AG04450 (cell line): ENCODE data around the gene ECEL1. TPM values are rescaled to one million over a fixed set of nuclear protein-coding genes. Genes with fewer than 3 reads are reported as not detected.
"Not testable (repeated sequence)": the region's sequence is repeated elsewhere in the genome, so short reads cannot be mapped to it uniquely, and the experiment has no call there.

Experiments
- CTCF ChIA-PET: fragments of 300-600, 350-600 bp; formaldehyde crosslinking; extraction: SDS; loops from one replicate; lab custom pipeline; 2022; ENCODE audit warnings: antibody characterized with exemption, inconsistent platforms; lab: Charles Lee
- POLR2A ChIA-PET: fragments of 350-600 bp; formaldehyde crosslinking; extraction: SDS; loops from one replicate; lab custom pipeline; 2021; ENCODE audit warnings: antibody characterized with exemption, inconsistent platforms; lab: Yijun Ruan, JAX
- DNase-seq: peaks from one replicate; pipeline ENCODE4 v3.0.0-alpha.2; 2011; ENCODE audit warnings: low read depth, low spot score
- H3K27ac ChIP-seq: one replicate; pipeline ENCODE4 v1.5.1; 2012; ENCODE audit warnings: low read depth, low read length, control low read depth
- H3K27me3 ChIP-seq: one replicate; pipeline ENCODE4 v1.6.0; 2012; ENCODE audit warnings: low read length; ENCODE audit not compliant: control insufficient read depth, insufficient read depth
- H3K4me3 ChIP-seq: 2 replicates; pipeline ENCODE4 v1.5.1; 2011; ENCODE audit warnings: mild to moderate bottlenecking, low read depth, low read length, control low read depth
- H3K9me3 ChIP-seq: 2 replicates; pipeline ENCODE4 v1.5.1; 2012; ENCODE audit warnings: low read length; ENCODE audit not compliant: control insufficient read depth, insufficient read depth
- polyA plus RNA-seq: library from polyadenylated mRNA; depleted of rRNA; stranded (reverse); fragments of >200 nt; gene quantifications from 2 replicates; pipeline ENCODE4 v1.2.3, GENCODE V29; 2011
- TF ChIP-seq, protein P1 (sequence below): IDR thresholded peaks from 2 replicates; pipeline ENCODE4 v1.5.1; 2011; ENCODE audit warnings: low read depth, low read length, control low read depth, inconsistent platforms

The ECEL1 gene
- polyA plus RNA-seq, 1 experiment = not detected

GRCh38 chr2:232447638-232448303 lies 39.9 kb downstream of the ECEL1 start:
- Histone ChIP-seq H3K27ac (no peak overlapping the region), H3K9me3 (no peaks in the 10 kb centered on the region), H3K4me3 (no peak overlapping the region), H3K27me3 (peaks cover 9% of the 10 kb centered on the region)
- ChIA-PET POLR2A (no interaction called here), CTCF (interaction anchor here (1.0 to 2.3 kb wide), 5 partner anchors 9 to 547 kb away, joined by 3 to 12 read pairs (median 4); partner anchors contain the start of gene PRSS56)
- DNase-seq = no peak
- TF ChIP-seq, protein P1, sequence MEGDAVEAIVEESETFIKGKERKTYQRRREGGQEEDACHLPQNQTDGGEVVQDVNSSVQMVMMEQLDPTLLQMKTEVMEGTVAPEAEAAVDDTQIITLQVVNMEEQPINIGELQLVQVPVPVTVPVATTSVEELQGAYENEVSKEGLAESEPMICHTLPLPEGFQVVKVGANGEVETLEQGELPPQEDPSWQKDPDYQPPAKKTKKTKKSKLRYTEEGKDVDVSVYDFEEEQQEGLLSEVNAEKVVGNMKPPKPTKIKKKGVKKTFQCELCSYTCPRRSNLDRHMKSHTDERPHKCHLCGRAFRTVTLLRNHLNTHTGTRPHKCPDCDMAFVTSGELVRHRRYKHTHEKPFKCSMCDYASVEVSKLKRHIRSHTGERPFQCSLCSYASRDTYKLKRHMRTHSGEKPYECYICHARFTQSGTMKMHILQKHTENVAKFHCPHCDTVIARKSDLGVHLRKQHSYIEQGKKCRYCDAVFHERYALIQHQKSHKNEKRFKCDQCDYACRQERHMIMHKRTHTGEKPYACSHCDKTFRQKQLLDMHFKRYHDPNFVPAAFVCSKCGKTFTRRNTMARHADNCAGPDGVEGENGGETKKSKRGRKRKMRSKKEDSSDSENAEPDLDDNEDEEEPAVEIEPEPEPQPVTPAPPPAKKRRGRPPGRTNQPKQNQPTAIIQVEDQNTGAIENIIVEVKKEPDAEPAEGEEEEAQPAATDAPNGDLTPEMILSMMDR = no peak

GRCh38 chr2:232447091-232447620 lies 40.5 kb downstream of the ECEL1 start:
- POLR2A ChIA-PET = no interaction called here
- no peak overlapping the region for H3K27ac ChIP-seq
- DNase-seq = no peak
- TF ChIP-seq, protein P1 = no peak
- no peaks in the 10 kb centered on the region for H3K9me3 ChIP-seq
- H3K4me3 ChIP-seq = no peak overlapping the region
- peaks cover 9% of the 10 kb centered on the region for H3K27me3 ChIP-seq
- CTCF ChIA-PET = interaction anchor here (1.0 to 2.3 kb wide), 6 partner anchors 8 to 546 kb away, joined by 3 to 12 read pairs (median 4); partner anchors contain the start of gene PRSS56

GRCh38 chr2:232446266-232446777 lies 41.3 kb downstream of the ECEL1 start:
- H3K9me3 ChIP-seq, DNase-seq: not testable (repeated sequence)

DNA sequence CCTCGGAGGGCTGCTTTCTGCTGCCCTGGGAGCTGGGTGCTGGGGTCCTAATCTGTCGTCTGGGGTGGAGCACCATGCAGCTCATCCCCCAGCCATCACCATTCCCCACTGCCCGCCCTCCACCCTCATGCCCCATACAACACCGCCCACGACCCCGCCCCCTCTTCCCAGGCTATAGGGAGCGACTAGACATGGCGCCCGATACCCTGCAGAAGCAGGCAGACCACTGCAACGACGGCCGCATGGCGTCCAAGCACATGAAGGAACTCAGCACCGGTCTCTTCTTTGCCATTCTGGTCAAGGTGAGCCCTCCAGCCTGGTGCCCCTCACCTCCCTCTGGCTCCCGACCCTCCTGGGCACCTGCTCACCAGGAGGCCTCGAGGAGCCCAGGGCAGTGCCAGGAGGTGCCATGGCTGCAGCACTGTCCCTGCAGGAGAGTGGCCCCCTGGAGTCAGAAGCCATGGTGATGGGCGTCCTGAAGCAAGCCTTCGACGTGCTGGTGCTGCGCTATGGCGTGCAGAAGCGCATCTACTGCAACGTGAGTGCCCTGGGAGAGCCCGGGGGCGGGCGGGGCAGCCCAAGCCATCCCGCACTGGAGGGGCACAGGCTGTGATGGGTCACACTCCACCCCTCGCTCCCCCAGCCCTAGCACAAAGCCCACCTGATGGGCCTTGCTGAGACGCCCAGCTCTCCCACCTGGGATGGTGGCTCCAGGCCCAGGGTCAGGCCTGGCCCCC lies 42.3 kb downstream of the ECEL1 start:
- H3K4me3 ChIP-seq, DNase-seq, H3K9me3 ChIP-seq, POLR2A ChIA-PET, H3K27me3 ChIP-seq, H3K27ac ChIP-seq: not testable (repeated sequence)
- CTCF ChIA-PET = interaction anchor here (0.7 kb wide), 2 partner anchors 71 to 79 kb away, joined by 3 to 4 read pairs; no protein-coding TSS in a partner anchor

More at GRCh38 chr2:232446266-232446777, 41.3 kb downstream of the ECEL1 start:
- H3K4me3 ChIP-seq, H3K27me3 ChIP-seq, POLR2A ChIA-PET, H3K27ac ChIP-seq: not testable (repeated sequence)
- CTCF ChIA-PET = interaction anchor here (1.0 to 2.3 kb wide), 4 partner anchors 9 to 74 kb away, joined by 3 to 12 read pairs (median 4); partner anchors contain the start of gene PRSS56
- TF ChIP-seq, protein P1 = peak; percentile 20; the same call in 1 of the 2 replicates

GRCh38 chr2:232444409-232445148 lies 43.1 kb downstream of the ECEL1 start:
- ChIA-PET CTCF (interaction anchor here (0.6 to 0.7 kb wide), 4 partner anchors 71 to 287 kb away, joined by 3 to 4 read pairs (median 3); no protein-coding TSS in a partner anchor), POLR2A (no interaction called here)
- peak; percentile 1 for DNase-seq
- Histone ChIP-seq H3K4me3 (no peak overlapping the region), H3K27me3 (peaks cover 1% of the 10 kb centered on the region), H3K9me3 (no peaks in the 10 kb centered on the region), H3K27ac (no peak overlapping the region)
- TF ChIP-seq, protein P1 = peak; percentile 65

- H3K27ac ChIP-seq, H3K4me3 ChIP-seq, DNase-seq, H3K9me3 ChIP-seq, POLR2A ChIA-PET, H3K27me3 ChIP-seq: not testable (repeated sequence)
- CTCF ChIA-PET = interaction anchor here (0.6 to 0.7 kb wide), 2 partner anchors 78 to 288 kb away, joined by 3 read pairs; no protein-coding TSS in a partner anchor
Observed at GRCh38 chr2:232443669-232444408, 43.8 kb downstream of the ECEL1 start.
